Measurements from ENCODE around the gene BCORL1.

BCORL1 gene

DNA sequence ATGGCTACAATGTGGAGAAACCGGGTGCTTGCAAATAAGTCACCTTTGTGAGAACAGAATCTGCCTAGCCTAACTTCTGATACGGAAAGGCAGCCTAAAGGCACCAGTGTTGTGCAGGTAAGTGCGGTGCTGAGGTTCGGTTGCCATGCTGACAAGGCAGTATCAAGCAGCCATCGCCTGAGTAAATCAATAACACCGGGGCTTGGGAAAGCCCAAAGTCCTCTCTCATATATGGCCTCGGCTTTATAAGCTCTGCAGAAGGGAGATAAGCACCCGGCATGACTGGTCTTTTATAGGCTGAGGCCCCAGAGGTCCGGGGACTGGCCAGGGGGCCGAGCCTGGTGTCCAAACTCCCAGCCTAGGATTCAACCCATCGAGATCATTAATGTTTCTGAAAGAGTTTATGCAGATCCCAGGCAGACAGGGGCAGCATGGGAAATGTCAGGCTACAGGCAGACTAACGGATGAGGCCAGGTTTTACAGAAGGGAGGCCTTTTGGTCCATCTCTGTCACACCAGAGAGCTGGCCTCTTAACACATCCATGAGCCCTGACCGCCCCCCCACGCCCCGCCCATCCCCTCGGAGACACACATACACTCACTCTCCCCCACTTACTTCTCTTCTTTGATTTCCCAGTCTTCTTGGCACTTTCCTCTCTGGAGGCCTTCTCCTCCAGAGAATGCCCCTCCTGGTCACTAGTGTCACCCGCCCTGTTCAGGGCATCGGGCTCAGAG is 89.3 kb downstream of the BCORL1 start:
- DNase-seq: no peak

DNA sequence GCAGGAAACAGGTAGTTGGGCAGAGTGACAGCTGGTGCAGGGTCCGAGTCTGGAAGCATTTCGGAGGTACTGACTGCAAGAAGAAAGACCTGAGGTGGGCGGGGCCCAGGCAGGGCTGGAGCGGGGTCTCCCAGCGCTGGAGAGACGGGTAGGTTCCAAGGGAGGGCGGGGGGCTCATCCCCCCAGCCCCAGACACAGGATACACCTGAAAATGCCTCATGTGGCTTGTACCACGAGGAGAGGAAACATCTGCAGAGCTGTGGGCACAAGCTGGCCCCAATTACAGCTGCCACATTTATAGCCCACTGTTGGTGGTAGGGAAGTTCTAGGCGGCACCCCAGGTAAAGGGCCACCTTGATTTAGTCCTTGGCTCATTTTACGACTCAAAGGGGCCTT is 89.9 kb downstream of the BCORL1 start:
- no peak for DNase-seq

DNA sequence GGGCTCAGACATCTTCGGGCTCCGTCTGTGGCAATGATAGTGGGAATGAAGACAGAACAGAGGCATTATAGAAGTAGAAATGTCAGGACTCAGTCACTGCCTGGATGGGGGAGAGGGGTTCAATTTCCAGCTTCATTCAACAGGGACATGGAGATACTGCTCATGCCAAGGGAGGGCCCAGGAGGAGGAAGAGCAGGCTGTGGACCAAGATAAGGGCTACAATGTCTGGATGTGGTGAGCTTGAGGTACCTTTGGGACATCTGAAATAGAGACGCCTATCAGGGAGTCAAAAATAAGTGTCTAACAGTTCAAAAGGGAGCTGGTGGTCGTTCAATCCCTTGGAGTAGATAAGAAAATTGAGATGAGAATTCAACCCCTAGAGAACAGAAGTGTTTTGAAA is 93.3 kb downstream of the BCORL1 start:
- DNase-seq: no peak

DNA sequence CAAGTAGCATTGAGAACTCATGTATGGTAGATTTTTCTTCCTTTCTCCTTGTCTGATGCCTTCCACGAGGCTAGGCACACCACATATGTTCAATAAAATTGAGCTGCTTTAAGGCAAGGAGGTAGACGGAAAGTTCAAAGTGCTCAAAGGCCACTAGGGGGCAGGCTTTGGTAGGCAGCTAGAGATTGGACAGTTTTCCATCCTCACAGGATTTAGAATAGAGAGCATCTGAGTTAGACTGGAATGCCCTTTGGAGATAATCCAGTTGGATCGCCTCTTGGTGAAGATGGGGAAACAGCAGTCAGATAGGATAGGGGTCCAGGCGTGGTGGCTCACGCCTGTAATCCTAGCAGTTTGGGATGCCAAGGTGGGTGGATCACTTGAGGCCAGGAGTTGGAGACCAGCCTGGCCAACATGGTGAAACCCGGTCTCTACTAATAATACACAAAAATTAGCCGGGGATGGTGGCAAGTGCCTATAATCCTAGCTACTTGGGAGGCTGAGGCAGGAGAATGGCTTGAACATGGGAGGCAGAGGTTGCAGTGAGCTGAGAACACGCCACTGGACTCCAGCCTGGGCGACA is 97.5 kb downstream of the BCORL1 start:
- DNase-seq: peak; percentile 33

DNA sequence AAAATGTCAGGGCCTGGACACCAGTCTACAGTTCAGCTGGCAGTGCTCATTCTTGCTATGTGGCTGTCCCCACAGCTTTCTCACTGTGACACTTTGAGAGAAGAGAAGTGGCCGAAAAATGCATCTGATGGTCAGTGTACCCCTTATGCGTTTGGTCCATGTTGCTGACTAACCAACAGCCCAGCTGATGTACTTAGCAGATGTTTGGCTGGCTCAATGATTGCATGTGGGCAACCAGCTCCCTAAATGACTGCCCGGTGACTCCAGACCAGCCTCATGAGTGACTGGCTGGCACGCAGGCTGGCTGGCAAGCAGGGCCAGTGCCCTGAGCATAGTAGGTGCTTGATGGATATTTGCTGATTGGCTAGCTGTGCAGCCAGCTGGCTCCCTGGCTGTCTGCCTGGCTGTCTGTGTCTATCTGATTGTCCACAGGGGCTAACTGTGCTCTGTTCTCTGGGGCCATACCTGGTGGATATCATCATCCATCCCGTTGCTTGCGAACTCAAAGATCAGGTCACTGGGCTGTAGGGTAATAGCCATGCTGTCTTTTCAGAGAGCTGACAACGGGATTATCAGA is 98.4 kb downstream of the BCORL1 start:
- DNase-seq: no peak

DNA sequence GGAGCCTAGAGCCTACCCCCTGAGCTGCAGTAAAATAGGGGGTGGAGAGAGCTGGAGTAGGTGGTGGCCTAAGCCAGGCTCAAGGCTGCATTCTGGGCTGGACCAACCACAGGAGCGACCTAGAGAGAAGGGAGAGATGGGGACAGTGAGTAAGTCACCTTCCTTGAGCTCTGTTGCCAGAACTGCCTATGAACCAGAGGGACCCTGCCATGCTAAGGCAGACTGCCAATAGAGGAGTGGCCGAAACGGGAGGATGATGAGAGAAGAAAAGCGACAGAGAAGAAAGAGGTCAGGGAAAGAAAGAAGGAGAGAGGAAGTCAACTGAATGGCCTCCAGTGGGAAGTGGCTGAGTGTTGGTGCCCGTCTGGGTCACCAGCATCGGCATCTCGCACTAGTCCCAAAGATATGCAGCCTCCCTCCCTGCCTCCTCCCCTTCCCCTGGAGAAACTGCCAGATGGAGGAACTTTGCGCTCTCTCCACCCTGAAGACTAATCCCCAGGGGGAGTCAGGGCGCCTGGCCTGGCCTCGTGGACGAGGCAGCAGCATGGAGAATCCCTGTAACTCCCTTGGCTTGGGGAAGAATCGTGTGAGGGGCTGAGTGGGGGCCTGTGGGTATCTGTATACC is 99.1 kb downstream of the BCORL1 start:
- no peak for DNase-seq

DNA sequence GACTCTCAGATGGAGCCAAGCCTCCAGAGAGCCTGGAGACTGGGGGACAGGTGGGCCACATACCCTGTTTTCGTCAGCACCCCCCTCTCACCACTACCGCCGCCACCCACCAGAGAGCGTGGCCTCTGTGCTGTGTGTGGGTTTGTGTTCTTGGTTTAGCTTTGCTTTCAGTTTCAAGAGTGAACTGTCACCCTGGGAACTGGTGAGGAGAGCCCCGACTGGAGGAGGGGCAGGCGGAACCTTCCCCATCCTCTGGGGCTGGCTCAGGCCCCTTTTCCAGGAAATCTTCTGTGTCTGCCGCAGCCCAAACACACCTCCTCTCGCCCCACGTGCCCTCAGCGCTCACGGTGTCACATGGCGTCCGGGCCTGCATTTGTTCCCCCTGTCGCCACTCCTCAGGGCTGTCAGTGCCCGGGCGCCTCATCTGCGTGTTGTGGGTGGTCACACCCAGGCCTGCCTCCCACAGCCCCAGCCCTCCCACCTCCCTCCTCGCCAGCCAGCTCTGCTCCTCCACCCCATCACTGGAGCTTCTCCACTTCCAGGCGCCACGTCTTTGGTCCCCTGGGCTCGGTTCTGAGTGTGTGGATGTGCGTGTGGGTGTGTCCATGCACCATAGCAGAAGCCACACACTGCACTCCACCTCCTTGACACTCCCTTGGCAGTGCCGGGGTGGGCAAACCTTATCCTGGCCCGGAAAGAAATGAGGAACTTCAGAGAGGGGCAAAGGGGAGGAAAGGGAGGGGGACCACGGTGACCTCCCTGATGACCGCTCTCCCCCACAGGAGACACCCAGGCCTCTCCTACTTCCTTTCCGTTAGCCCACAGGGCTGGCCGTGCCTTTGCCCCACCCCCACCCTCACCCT is 100.0 kb downstream of the BCORL1 start:
- no peak for DNase-seq

DNA sequence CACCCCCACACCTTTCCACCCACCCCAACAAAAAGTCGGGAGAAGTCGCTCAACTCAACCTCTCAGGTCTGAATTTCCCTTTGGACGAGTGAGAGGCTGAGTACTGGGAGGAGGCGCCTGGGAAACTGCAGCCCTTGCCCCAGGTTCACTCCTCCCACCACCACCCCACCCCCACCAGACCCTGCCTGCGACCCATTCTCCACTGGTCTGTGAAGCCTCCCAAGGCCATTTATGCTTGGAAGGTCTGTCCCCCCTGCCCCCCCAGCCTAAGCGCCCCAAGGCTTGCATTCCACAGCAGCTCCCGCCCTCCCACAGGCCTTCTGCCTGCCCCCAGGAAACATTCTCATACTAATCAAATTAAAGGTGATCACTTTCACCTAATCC is 100.7 kb downstream of the BCORL1 start:
- no peak for DNase-seq

DNA sequence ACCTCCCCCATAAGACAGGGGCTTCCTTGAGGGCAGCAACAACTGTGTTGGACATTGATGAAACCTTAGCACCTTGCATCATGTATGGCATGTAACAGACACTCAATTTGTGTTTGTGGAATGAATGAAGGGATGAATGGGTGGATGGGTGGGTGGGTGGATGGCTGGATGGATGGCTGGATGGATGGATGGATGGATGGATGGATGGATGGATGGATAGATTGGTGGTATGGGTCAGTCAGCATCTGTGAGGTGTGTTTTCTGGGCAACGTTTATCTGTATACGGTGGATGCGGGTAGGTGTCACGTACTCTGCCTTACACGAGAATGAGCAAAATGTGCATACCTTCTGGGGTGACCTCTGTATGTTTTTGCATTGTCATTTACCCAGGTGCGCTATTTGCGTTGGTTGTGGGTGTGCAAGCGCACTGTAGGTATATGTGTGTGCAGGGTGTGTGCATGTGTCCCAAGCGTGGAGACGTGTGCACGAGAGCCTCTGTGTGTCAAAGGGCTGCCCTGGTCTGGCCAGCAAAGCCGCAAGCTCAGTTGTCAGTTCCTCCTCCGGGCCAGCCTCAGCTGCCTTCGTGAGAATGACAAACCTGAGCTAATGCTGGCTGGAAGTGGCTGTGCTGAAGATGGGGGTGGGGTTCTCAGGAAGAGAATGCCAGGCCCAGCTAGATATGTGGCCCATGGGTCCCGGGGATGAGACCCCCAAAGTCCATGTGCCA is 101.4 kb downstream of the BCORL1 start:
- no peak for DNase-seq

DNA sequence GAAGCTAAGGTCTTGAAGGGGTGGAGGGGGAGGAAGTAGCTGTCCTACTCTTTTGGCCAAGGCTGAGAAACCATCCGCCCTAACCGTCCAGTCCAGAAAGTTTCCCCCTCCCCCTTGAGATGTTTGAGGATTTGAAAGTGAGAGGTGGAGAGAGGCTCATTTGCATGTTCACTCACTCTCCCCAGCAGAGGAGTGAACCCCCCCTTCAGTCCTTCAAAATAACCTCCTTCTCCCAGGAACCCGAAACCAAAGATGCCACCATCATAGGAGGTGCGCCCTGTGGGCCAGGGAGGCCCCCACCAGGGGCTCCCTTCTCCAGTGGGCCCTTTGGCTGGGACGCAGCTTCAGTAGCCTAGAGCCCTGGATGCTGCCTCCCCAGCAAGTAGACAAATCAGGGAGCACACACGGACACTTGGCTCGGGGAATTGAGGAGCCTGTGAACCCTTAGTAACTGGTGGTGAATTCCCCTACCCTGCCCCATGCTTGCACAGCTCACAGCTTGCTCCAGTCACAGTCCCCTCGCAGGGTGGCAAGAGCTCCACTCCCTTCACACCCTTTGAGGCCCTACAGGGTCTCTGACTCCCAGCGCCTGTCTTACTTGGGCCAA is 102.3 kb downstream of the BCORL1 start:
- DNase-seq: no peak

DNA sequence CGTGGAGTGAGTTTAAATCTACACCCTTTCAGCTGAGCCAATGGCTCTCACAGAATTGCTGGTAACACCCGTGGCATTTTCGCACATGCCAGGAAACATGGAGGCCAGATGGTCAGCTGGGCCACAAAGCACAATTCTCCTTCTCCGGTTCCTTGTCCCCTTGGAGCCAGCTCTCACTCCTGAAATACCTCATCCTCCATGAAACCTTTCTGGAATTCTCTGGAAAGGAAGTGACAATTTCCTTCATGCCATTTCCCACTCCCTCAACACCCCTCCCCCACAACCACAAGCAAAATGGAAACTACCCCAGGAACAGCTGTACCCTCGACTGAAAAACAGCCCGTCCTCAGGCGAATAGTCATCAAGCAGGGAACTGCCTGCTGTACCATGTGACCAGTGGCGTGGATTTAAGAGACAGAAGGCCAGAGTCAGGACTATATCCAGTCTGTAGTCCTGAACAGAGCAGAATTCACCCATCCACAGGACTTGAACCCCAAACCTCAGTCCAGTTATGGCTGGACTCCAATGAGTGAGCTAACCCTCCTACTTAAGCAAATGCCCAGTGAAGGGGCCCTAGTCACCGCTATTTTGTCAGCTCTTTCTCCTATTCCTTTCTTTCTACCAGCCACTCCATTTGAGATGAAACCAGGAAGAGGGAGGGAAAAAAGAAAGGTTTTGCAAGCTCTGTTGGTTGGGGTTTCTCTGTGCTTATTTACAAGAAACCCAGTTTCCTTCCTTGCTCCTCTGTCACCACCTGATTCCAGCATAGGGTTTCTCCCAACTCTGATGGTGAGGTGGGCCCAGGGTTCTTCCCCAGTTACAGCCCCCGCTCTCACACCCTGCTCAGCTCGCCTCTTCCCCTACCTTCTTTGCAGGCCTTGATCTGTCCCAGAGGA is 103.4 kb downstream of the BCORL1 start:
- no peak for DNase-seq

DNA sequence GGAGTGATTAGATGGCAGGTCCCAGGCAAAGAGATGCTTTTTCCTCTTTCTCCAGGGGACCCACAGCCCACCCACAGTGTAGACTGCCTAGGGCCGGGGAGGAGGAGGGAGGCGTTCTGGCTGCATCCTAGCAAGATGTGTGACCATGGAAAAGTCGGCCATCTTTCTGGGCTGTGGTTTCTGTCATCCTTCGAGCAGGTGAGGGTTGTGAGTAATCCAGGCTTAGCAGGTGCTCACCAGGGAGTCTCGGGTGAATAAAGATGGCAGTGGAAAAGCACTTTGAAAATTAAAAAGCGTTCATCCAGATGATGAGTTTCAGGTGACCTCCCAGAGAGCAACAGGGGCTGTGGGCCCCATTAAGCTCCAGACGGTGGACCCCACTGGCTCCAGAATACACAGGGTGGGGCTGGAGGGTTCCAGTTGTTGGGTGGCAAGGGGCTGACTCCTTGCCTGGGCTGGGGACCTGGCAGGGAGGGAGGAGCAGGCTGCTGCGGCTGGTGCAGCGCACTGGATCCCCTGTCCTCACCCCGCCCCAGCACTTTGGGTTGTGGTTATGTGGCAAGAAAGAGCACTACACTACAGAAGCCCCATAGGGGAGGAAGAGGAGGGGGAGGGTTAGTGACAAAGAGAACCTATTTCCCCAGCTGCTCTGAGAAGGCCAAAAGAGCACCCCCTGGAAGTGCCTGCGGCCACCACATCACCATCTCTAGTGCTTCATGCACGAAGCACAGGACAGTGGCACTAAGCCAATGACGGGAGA is 104.2 kb downstream of the BCORL1 start:
- DNase-seq: no peak

DNA sequence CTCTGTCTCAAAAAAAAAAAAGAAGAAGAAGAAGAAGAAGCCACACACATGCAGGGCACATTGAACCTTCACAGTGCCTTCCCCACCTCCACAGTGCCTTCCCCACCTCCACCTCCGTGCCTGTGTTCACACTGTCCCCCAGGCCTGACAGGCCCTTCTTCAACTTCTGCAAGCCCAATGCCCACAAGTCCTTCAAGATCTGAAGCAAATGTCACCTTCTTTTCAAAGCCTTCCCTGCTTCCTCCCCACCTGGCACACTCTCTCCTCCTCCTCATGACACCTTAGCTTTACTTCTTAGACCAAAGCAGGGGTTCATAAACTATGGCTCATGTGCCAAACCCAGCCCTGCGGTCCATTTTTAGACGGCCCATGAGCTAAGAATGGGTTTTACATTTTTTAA is 107.9 kb downstream of the BCORL1 start:
- DNase-seq: no peak

DNA sequence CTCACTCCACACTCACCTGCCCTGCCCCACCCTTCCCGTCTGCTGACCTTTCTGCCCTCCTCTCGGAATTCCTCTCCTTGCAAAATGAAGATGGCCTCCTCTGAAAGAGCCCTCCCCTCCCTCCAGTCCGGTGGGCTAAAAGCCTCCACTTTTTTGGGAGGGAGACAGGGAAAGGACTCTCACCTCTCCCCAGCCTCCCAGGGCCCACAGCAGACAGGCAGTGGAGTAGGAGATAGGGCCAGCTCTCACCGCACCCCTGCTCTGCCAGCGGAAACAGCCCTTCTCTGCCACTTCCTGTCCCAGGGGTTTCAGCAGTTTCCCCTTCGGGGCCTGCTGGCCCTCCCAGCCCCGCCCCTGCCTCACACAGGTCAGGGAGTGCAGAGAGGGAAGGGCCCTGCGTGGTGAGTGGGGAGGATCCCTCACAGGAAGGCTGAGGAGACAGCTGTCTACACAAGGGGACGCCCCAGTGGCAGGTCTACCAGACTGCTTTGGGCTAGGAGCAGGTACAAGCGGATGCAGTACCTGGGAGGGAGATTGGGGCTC is 109.6 kb downstream of the BCORL1 start:
- DNase-seq: no peak

DNA sequence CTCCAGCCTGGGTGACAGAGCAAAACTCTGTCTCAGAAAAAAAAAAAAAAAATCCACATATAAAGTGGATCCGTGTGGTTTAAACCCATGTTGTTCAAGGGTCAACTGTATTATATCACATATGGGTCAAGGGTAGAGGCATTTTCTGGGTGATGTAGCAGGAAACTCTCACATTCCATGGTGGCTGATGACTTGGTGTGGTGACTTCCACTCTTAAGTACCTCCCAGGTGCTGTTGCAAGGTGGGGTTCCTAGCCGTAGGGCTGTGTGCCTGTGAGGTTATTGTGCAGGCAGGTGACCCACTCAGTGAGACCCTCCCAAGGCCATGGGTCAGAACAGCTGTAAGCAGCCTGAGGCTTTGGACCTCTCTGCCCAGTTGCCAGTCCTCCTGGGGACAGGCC is 110.8 kb downstream of the BCORL1 start:
- DNase-seq: no peak

DNA sequence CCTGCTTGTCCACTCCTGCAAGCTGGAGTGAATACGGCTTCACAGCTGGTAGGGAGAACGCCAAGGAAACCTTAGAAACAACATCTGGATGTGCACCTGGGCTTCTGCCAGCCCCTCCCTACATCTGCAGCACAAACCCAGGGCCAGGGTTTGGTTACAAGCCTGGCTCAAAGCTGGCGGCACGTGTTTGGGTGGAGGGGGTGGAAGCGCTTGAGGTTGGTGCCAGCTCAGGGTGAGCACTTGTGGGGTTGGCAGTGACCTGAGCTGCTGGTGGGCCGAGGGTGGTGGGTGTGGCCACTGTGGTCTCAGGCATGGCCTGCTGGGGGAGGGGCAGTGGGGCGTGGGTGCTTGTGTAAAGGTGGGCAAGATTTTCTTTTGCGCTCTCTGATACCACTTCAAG is 112.3 kb downstream of the BCORL1 start:
- no peak for DNase-seq

DNA sequence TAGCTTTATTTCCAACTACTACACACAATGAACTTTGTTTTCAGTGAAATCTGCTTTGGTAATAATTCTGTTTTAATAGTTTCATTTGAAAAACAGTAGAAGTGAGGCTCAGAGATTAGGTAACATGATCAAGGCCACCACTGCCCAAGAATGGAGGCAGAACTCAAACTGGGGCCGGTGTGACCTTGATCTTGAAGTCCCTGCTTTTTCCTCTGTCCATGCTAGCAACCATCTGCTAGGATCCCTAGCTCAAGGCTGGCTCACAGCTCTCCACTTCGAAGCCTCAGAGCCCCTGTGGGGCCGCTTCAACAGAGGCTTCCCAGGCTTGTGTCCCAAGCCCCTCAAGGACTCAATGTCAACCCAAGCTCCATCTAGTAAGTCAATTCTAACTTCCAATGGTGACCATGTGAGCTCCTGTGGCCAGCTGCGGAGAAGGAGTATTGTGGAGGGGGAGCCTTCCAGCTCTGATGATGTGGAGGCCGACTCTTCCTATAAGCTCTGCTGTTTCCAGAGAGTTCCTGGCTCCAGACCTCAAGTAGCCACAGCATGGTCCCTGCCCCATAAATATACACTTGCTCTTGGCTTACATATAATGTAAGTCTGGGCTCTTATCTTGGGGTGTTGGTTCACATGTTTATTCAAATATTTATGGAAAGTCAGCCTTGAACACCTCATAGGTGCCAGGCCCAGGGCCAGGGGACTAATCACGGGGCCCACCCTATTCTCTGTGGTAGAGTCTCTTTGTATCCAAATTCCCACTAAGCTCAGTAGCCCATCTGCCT is 113.0 kb downstream of the BCORL1 start:
- no peak for DNase-seq

DNA sequence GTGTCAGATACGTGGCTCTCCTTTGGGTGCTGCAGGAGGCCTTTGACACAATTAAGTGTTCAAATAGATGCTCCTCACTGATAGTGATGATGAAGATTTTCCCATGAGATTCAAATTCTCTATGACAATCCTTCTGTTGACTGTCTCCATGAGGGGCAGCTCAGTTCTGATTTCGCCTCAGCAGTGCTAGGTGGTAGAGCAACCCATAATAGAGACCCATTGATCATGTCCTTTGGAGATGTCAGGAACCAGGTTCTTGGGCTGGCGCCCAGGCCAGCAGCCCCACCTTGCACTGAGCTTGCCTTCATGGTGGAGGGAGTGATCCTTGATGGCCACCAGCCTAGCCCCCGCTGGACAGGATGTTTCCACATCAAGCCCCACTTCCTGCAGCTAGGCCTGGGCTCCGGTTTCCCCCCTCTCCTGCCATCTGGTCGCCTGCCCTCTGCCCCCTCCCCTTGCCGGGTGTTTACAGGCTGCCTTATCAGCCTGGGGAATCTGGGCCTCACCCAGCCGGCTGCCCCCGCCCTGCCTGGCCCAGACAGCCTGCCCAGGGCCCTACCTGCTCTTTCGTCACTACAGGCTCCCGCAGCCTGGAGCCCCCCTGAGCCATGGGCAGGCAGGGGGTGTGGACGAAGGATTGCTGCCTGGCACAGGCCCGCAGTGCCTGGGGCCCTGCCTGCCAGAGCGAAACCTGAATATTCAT is 115.2 kb downstream of the BCORL1 start:
- peak; percentile 52 for DNase-seq

DNA sequence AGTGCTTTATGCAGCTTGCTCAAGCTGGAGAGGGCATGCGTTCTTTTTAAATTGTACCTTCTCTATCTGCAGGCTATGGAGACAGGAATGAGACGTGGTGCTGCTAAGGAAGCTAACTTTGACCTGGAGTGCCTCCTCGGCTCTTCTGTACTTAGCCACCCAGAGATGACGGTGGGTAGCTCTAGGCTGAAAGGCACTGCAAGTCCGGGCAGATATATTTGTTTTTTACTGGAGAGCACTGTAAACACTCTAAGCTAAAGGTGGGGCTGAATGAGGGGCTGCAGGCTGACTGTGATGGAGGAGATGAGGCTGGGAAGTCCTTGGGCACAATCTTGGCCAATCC is 115.7 kb downstream of the BCORL1 start:
- DNase-seq: no peak

All from NCI-H526 treated with DMSO at 0.1 percent for 48 hours (cell line).